Heart right ventricle (tissue), 16 donors: ENCODE measurements around the gene CENPT. TPM values are rescaled to one million over a fixed set of nuclear protein-coding genes. Genes with fewer than 3 reads are reported as not detected.
A peak's percentile ranks its signal among the peaks of the same experiment; 100 is the strongest.

Source experiments
- ATAC-seq, 8 donors: fragments of 200-7000 bp; cut with Tn5 transposase; one replicate each; pipeline ENCODE4 v1.9.1; 2020; ENCODE audit warnings: mild to moderate bottlenecking in 8 of 8, moderate library complexity in 8 of 8, moderate number of reproducible peaks in 1 of 8
- DNase-seq, 2 donors: peaks; one replicate each; pipeline ENCODE4 v3.0.0-alpha.2; 2020
- H3K27ac ChIP-seq, 10 donors: fragments of 200-600 bp; sonication (generic) in 2 of 10; one replicate each; pipeline versions ENCODE4 v1.5.0 to v1.8.0; 2020 to 2022; ENCODE audit warnings: mild to moderate bottlenecking in 3 of 10
- H3K27me3 ChIP-seq, 7 donors: fragments of 200-600 bp; one replicate each; pipeline ENCODE4 v1.8.0; 2021 to 2022; ENCODE audit warnings: mild to moderate bottlenecking in 2 of 7
- H3K36me3 ChIP-seq, 9 donors: fragments of 200-600 bp; sonication (generic) in 1 of 9; one replicate each; pipeline versions ENCODE4 v1.5.0 to v1.8.0; 2020 to 2022; ENCODE audit warnings: mild to moderate bottlenecking in 2 of 9
- H3K4me1 ChIP-seq, 9 donors: fragments of 200-600 bp; sonication (generic) in 1 of 9; one replicate each; pipeline versions ENCODE4 v1.5.0 to v1.8.0; 2020 to 2022; ENCODE audit warnings: mild to moderate bottlenecking in 4 of 9
- H3K4me3 ChIP-seq, 10 donors: fragments of 200-600 bp; sonication (generic) in 2 of 10; one replicate each; pipeline versions ENCODE4 v1.5.0 to v1.8.0; 2020 to 2022; ENCODE audit warnings: mild to moderate bottlenecking in 7 of 10, moderate library complexity in 2 of 10
- H3K9me3 ChIP-seq, 11 donors: fragments of 200-600 bp in 10 of 11; sonication (generic) in 2 of 11; one replicate each; pipeline versions ENCODE4 v1.5.0 to v1.8.0; 2013 to 2022; ENCODE audit warnings: mild to moderate bottlenecking in 2 of 11, control low read depth in 1 of 11, moderate library complexity in 1 of 11
- CTCF ChIP-seq, 9 donors: fragments of 200-600 bp; sonication (generic) in 2 of 9; IDR thresholded peaks; one replicate each; pipeline versions ENCODE4 v1.5.0 to v1.8.0; 2021 to 2022; ENCODE audit warnings: antibody characterized with exemption in 9 of 9, mild to moderate bottlenecking in 5 of 9, moderate library complexity in 1 of 9
- WGBS, 2 donors: extraction: QIAGEN DNeasy Blood & Tissue Kit; methylation state at CpG; one replicate each; pipeline ENCODE4 v1.1.7; 2013; ENCODE audit warnings: inconsistent platforms in 1 of 2; 5-methylcytosine and 5-hydroxymethylcytosine counted together
- intact Hi-C, 10 donors: fragments of 100-400 bp; cut with DNase I; formaldehyde crosslinking; loops; one replicate each; pipeline versions ENCODE4 v1.11.1 to v1.14.2; 2022
- polyA plus RNA-seq, 2 donors: library from polyadenylated mRNA; stranded (reverse); fragments of 200-250 nt; gene quantifications; one replicate each; pipeline ENCODE4 v1.2.3, GENCODE V29; 2013
- total RNA-seq, 10 donors: library from RNA; stranded (reverse); fragmentation: NEBNext Ultra II Directional in 3 of 10; extraction: Animal tissue kit (Norgen Biotek cat#: 25700) in 3 of 10; gene quantifications; one replicate each; pipeline versions ENCODE4 v1.2.1 to v1.2.4, GENCODE V29; 2021 to 2023
- donor health status: Arrhythmogenic right ventricular cardiomyopathy.
- donor health status: ischemic (EF 13 %, LVEDD 7.1; RV severe dilation, severe dysfunction).
- donor health status: healthy with polysubstance abuse.
- donor health status: DM: no; HTN: yes; CAD: no.
- donor health status: DM: no; HTN: no; CAD: no.
- donor health status: ischemic (EF 25% LVEDD 6.9; RV normal size, moderate dysfunction).
- donor health status: ischemic (EF 25% LVEDD 5.7; RV mildly dilated, moderate dysfunction).
- donor health status: healthy.
- donor health status: DM: yes; HTN: yes; CAD: no.
- donor health status: Ischemic cardiomyopathy.
- donor health status: ischemic (EF 35%, LVEDD 5.7; RV mildly dilated, moderate dysfunction).
- donor health status: nonischemic (EF 11% LVEDD 7.7; RV severe dilation, severe dysfunction).
- donor health status: DM: yes; HTN: yes; CAD: no.
- donor health status: PGD.
- donor health status: ischemic (EF 29% LVEDD 5.4; RV normal size, mild dysfunction).
- donor health status: nonischemic (EF 23%, LVEDD 6.1; RV moderate dilation, normal function).

Gene CENPT
- total and polyA plus RNA-seq, 12 donors: 16.1 to 63.3 (median 19.8) TPM

GRCh38 chr16:67834242-67834614 lies 13.3 kb downstream of the CENPT start:
- no peaks in the 10 kb centered on the region for H3K9me3 ChIP-seq
- intact Hi-C loops: loop anchor here in 2 of 10 donors (5.0 kb wide), 2 partner anchors 83 to 93 kb away; no protein-coding TSS in a partner anchor
- 72 to 83% methylated on average over 10 of the region's 10 CpGs for WGBS, 2 donors
- no peak for TF ChIP-seq CTCF (IDR thresholded peaks at IDR 0.05)
- H3K36me3 ChIP-seq: peaks cover 0 to 32% (median 12%) of the 10 kb centered on the region in 9 donors
- H3K27me3 ChIP-seq: no peaks in the 10 kb centered on the region
- H3K27ac ChIP-seq: peak overlapping the region in 9 of 10 donors; percentile 36 to 88 (median 70)
- no peak for ATAC-seq
- H3K4me1 ChIP-seq: peaks cover 3 to 26% (median 14%) of the 10 kb centered on the region in 9 donors
- DNase-seq: no peak
- peak overlapping the region; percentile 52 to 84 (median 79) for H3K4me3 ChIP-seq

DNA sequence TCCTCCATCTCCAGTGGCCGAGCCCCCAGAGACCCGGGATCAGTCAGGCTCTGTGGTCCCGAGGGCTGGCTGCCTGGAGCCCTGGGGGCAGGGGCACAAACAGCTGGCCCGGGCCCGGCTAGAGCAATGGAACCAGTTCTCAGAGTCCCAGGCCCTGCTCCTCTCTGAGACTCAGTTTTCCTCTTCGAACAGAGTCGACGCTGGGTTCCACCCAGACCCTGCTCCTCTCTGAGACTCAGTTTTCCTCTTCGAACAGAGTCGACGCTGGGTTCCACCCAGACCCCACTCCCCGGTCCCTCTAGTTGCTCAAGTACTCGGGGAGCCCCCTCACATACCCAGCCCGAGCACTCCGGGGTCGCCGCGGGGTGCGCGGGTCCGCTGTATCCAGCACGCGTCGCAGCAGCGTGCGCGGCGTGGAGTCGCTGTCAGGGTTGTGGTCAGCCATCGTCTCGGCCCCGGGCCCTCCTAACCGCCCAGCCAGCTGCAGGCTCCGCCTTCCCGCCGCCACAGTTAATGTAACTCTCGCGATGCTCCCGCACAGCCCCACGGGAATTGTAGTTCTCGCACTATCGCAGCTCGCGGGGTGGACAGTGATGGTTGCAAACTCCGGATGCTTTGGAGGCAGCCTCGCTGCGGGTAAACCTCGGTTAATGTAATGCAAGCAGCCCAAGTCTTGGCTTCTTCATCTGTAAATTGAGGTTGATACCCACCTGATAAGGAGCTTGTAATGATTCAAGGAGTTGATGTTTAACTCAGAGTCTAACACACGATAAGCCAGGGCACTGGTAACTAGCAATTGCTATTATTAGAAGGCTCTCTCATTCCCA lies 13.9 kb downstream of the CENPT start:
- Histone ChIP-seq H3K4me1 (peaks cover 3 to 26% (median 14%) of the 10 kb centered on the region in 9 donors), H3K36me3 (peaks cover 0 to 38% (median 12%) of the 10 kb centered on the region in 9 donors), H3K9me3 (no peaks in the 10 kb centered on the region), H3K27me3 (no peaks in the 10 kb centered on the region), H3K27ac (peak overlapping the region in 9 of 10 donors; percentile 36 to 88 (median 70)), H3K4me3 (peak overlapping the region; percentile 52 to 84 (median 79))
- intact Hi-C loops: loop anchor here in 2 of 10 donors (5.0 kb wide), 2 partner anchors 84 to 94 kb away; no protein-coding TSS in a partner anchor
- ATAC-seq (peak; percentile 94 to 99 (median 98)), DNase-seq (peak; percentile 95 to 96)
- WGBS, 2 donors: 0 to 1% methylated on average over 49 of the region's 49 CpGs
- no peak for TF ChIP-seq CTCF (IDR thresholded peaks at IDR 0.05)

GRCh38 chr16:67833030-67833414 lies 14.5 kb downstream of the CENPT start:
- intact Hi-C loops: loop anchor here in 2 of 10 donors (5.0 kb wide), 2 partner anchors 84 to 94 kb away; no protein-coding TSS in a partner anchor
- 1 to 2% methylated on average over 3 of the region's 3 CpGs for whole genome bisulfite sequencing, 2 donors
- Histone ChIP-seq H3K36me3 (peaks cover 0 to 44% (median 12%) of the 10 kb centered on the region in 9 donors), H3K4me3 (peak overlapping the region; percentile 52 to 84 (median 79)), H3K9me3 (no peaks in the 10 kb centered on the region), H3K27me3 (no peaks in the 10 kb centered on the region), H3K27ac (peak overlapping the region in 9 of 10 donors; percentile 36 to 88 (median 70)), H3K4me1 (peaks cover 3 to 26% (median 14%) of the 10 kb centered on the region in 9 donors)
- ATAC-seq: peak in 6 of 8 donors; percentile 2 to 21 (median 5)
- TF ChIP-seq CTCF (IDR thresholded peaks at IDR 0.05): no peak
- no peak for DNase-seq

DNA sequence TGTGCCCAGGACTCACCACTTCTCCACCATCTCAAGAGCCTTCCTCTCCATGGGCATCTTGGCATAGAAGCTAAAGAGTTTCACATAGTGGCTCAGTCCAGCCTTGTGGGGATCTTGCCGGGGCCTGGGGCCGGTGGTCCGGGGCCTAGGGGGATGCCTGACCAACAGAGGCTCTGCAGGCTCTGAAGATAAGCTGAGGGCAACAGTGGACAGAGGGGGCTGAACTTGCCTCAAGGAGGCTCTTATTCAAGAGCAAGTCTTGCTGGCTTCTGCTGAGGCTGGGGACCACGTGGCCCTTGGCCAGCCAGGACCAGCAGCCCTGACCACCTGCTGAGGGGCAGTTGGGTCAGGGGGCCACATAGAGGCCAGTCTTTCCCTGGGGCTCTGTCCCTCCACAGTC lies 18.8 kb downstream of the CENPT start:
- H3K36me3 ChIP-seq: peaks cover 0 to 63% (median 12%) of the 10 kb centered on the region in 9 donors
- no peaks in the 10 kb centered on the region for H3K27me3 ChIP-seq
- whole genome bisulfite sequencing, 2 donors: 95% methylated on average over 4 of the region's 4 CpGs
- TF ChIP-seq CTCF (IDR thresholded peaks at IDR 0.05): no peak
- H3K9me3 ChIP-seq: no peaks in the 10 kb centered on the region
- peaks cover 0 to 21% (median 9%) of the 10 kb centered on the region in 9 donors for H3K4me1 ChIP-seq
- H3K4me3 ChIP-seq: no peak overlapping the region
- no peak for DNase-seq
- no peak overlapping the region for H3K27ac ChIP-seq
- ATAC-seq: no peak
- intact Hi-C loops: loop anchor here in 3 of 10 donors (5.0 to 10.0 kb wide), 3 partner anchors 94 to 206 kb away; no protein-coding TSS in a partner anchor
